ENCODE data around the gene TGFBR2.

DNA sequence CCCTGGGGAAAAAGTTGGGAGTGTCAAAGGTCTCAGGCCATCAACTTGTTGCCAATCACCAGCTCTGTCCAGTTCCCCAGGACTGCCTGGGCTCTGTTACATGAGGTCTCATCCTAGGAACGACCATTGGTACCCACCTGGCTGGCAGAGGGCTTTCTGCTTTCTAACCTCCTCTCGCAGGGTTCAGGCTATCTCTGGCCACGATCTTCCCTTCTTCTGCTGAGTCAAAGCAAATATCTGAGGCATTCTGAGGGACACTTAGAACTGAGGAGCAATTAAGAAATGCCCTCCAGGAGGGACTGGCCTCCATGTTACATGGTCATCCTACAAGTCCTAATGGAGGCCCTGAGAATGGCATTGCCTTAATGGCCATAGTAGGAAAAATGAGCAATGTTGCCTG lies 77.4 kb downstream of the TGFBR2 start:
- TF ChIP-seq, protein P1, sequence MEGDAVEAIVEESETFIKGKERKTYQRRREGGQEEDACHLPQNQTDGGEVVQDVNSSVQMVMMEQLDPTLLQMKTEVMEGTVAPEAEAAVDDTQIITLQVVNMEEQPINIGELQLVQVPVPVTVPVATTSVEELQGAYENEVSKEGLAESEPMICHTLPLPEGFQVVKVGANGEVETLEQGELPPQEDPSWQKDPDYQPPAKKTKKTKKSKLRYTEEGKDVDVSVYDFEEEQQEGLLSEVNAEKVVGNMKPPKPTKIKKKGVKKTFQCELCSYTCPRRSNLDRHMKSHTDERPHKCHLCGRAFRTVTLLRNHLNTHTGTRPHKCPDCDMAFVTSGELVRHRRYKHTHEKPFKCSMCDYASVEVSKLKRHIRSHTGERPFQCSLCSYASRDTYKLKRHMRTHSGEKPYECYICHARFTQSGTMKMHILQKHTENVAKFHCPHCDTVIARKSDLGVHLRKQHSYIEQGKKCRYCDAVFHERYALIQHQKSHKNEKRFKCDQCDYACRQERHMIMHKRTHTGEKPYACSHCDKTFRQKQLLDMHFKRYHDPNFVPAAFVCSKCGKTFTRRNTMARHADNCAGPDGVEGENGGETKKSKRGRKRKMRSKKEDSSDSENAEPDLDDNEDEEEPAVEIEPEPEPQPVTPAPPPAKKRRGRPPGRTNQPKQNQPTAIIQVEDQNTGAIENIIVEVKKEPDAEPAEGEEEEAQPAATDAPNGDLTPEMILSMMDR (IDR thresholded peaks at IDR 0.05; ENCODE audit: insufficient read depth, low read depth, low read length), result no peak
- no peak for TF ChIP-seq EZH2 (IDR thresholded peaks at IDR 0.05; ENCODE audit: insufficient read depth, low read length)
